ENCODE measurements around the gene CPN2. TPM values are rescaled to one million over a fixed set of nuclear protein-coding genes. Genes with fewer than 3 reads are reported as not detected.

CPN2 gene
- total RNA-seq = under 0.01 TPM in 1 of 2 replicates, not detected in the other

GRCh38 chr3:194351080-194351672 lies at the start of gene CPN2:
Gene CPN2 (minus strand): TSS chr3:194351328. CDS start chr3:194342702, 8,626 bp downstream.

GRCh38 chr3:194399166-194399565 lies 48.0 kb upstream of the CPN2 start, which contains the start of gene GP5:
Gene GP5 (minus strand): TSS chr3:194399266. CDS start chr3:194398282, 984 bp downstream.

GRCh38 chr3:194369522-194370279 lies 18.6 kb upstream of the CPN2 start, which contains the start of gene LRRC15:
Gene LRRC15 (minus strand): TSS chr3:194369743. CDS start chr3:194361043, 8,700 bp downstream.

Other genes starting within 250 kb of the CPN2 start
- gene HES1, start 215.2 kb downstream of the CPN2 start, total RNA-seq = 5.0 and 6.3 TPM in 2 replicates
- gene LRRC15, start 18.4 kb upstream of the CPN2 start, total RNA-seq = 9.0 and 14.3 TPM in 2 replicates
- not detected in 2 replicates for gene GP5, start 47.9 kb upstream of the CPN2 start, total RNA-seq
- gene ATP13A3, start 135.7 kb upstream of the CPN2 start, total RNA-seq = 260 and 269 TPM in 2 replicates